Measurements from ENCODE around the gene RELA. TPM values are rescaled to one million over a fixed set of nuclear protein-coding genes. Genes with fewer than 3 reads are reported as not detected.

Gene RELA
- total RNA-seq, 1 experiment from 2014 or later = 54.9 TPM

GRCh38 chr11:65604258-65604657 lies 58.5 kb downstream of the RELA start:
- Mint-ChIP-seq H3K4me1 (ENCODE audit: low read depth, unreplicated experiment) (no peaks in the 10 kb centered on the region), H3K4me3 (ENCODE audit: unreplicated experiment) (no peak overlapping the region), H3K27me3 (ENCODE audit: insufficient read depth, unreplicated experiment) (no peaks in the 10 kb centered on the region), H3K27ac (ENCODE audit: unreplicated experiment) (no peak overlapping the region), H3K9me3 (ENCODE audit: unreplicated experiment) (no peaks in the 10 kb centered on the region), H3K36me3 (ENCODE audit: insufficient read depth, unreplicated experiment) (peaks cover 55% of the 10 kb centered on the region)
- no peak for DNase-seq
- ChIA-PET POLR2A (no interaction called here), CTCF (no interaction called here)
- Histone ChIP-seq H3K4me3 (ENCODE audit: low read depth, low read length) (no peak overlapping the region), H3K36me3 (ENCODE audit: control insufficient read depth, insufficient read depth, low read length) (peaks cover 13% of the 10 kb centered on the region), H3K9me3 (no peaks in the 10 kb centered on the region), H3K27me3 (replicated peaks; ENCODE audit: control insufficient read depth, insufficient read depth, low read length) (no peaks in the 10 kb centered on the region), H3K4me1 (peaks cover 14% of the 10 kb centered on the region)
- intact Hi-C loops (cut with micrococcal nuclease; ENCODE audit: unreplicated experiment) = no loop called here
- BruUV-seq (replicated peaks) = TSS peak; percentile 1
- TF ChIP-seq CTCF (IDR thresholded peaks at IDR 0.05; ENCODE audit: insufficient read depth in 1 of 2, low read depth in 1 of 2, low read length in 1 of 2, severe bottlenecking in 1 of 2, unreplicated experiment in 1 of 2) = no peak

Small RNA genes within 50 kb of the gene (microRNA-seq; reads per million reads assigned to microRNA genes)
- gene MIR4489 (not detected), gene MIR4690 (not detected)

Other genes starting within 250 kb of the RELA start
- 235 and 254 TPM in 2 replicates for gene NEAT1, start 240.1 kb downstream of the RELA start, total RNA-seq (2022)
- 4,797 and 4,914 TPM in 2 replicates for gene MALAT1, start 163.9 kb downstream of the RELA start, total RNA-seq (2022)
- gene SCYL1, start 137.8 kb downstream of the RELA start, total RNA-seq (2022) = 123 and 124 TPM in 2 replicates
- gene LTBP3, start 104.6 kb downstream of the RELA start, total RNA-seq (2022) = 87.2 and 91.2 TPM in 2 replicates
- 52.9 and 53.9 TPM in 2 replicates for gene ZNRD2, start 92.4 kb downstream of the RELA start, total RNA-seq (2022)
- gene FAM89B, start 90.4 kb downstream of the RELA start, total RNA-seq (2022) = 24.0 and 26.9 TPM in 2 replicates
- gene EHBP1L1, start 86.9 kb downstream of the RELA start, total RNA-seq (2022) = 19.2 and 19.6 TPM in 2 replicates
- gene KCNK7, start 67.1 kb downstream of the RELA start, total RNA-seq (2022) = 0.39 and 0.49 TPM in 2 replicates
- gene MAP3K11, start 48.7 kb downstream of the RELA start, total RNA-seq (2022) = 80.5 and 89.2 TPM in 2 replicates
- gene PCNX3, start 47.1 kb downstream of the RELA start, total RNA-seq (2022) = 52.7 and 52.8 TPM in 2 replicates
- 30.5 and 35.1 TPM in 2 replicates for gene SIPA1, start 24.8 kb downstream of the RELA start, total RNA-seq (2022)
- 60.2 and 70.1 TPM in 2 replicates for gene KAT5, start 49.3 kb upstream of the RELA start, total RNA-seq (2022)
- gene RNASEH2C, start 57.9 kb upstream of the RELA start, total RNA-seq (2022) = 66.7 and 76.4 TPM in 2 replicates
- gene AP5B1, start 118.1 kb upstream of the RELA start, total RNA-seq (2022) = 18.2 and 19.3 TPM in 2 replicates
- 19.5 and 21.2 TPM in 2 replicates for gene OVOL1, start 124.1 kb upstream of the RELA start, total RNA-seq (2022)
- gene SNX32, start 171.0 kb upstream of the RELA start, total RNA-seq (2022) = not detected in 2 replicates
- 960 and 1,056 TPM in 2 replicates for gene CFL1, start 195.3 kb upstream of the RELA start, total RNA-seq (2022)
- gene MUS81, start 197.5 kb upstream of the RELA start, total RNA-seq (2022) = 74.1 and 74.6 TPM in 2 replicates
- 1.3 and 1.4 TPM in 2 replicates for gene EFEMP2, start 209.9 kb upstream of the RELA start, total RNA-seq (2022)
- not detected in 2 replicates for gene CTSW, start 216.9 kb upstream of the RELA start, total RNA-seq (2022)
- 56.8 and 61.5 TPM in 2 replicates for gene FIBP, start 225.6 kb upstream of the RELA start, total RNA-seq (2022)
- 13.3 and 14.7 TPM in 2 replicates for gene CCDC85B, start 227.8 kb upstream of the RELA start, total RNA-seq (2022)
- gene FOSL1, start 237.5 kb upstream of the RELA start, total RNA-seq (2022) = 2.7 and 3.9 TPM in 2 replicates